GM12873 (cell line): ENCODE measurements around the gene IRF4.

Experiments
- CTCF ChIP-seq: IDR thresholded peaks from 2 replicates; pipeline ENCODE4 v1.5.1; 2012; ENCODE audit warnings: low read depth, mild to moderate bottlenecking, moderate library complexity, low read length, control low read depth; ENCODE audit not compliant: insufficient read depth; ENCODE audit errors: missing control alignments

Gene IRF4

GRCh38 chr6:429515-430121 is 38.1 kb downstream of the IRF4 start:
- no peak for TF ChIP-seq CTCF

GRCh38 chr6:431504-431903 is 40.0 kb downstream of the IRF4 start:
- TF ChIP-seq CTCF: no peak

- no peak for TF ChIP-seq CTCF
These were observed 40.4 kb downstream of the IRF4 start for GRCh38 chr6:431986-432385.

GRCh38 chr6:434051-434705 is 42.6 kb downstream of the IRF4 start:
- no peak for TF ChIP-seq CTCF

- TF ChIP-seq CTCF: no peak
These were observed 44.1 kb downstream of the IRF4 start for GRCh38 chr6:435441-436307.

GRCh38 chr6:436308-437036 is 44.9 kb downstream of the IRF4 start:
- no peak for TF ChIP-seq CTCF

GRCh38 chr6:437037-437392 is 45.5 kb downstream of the IRF4 start:
- no peak for TF ChIP-seq CTCF
